Astrocyte of the spinal cord (primary cell): ENCODE data around the gene LRFN4.

ENCODE experiments used
- DNase-seq: peaks from one replicate; pipeline ENCODE4 v3.0.0; 2011; ENCODE audit warnings: low read depth, low spot score
- H3K4me3 ChIP-seq: 2 replicates; pipeline ENCODE4 v1.5.1; 2011; ENCODE audit warnings: low read depth, mild to moderate bottlenecking, low read length, moderate library complexity
- in situ Hi-C: cut with HindIII; loops from 2 replicates; pipeline ENCODE4 v1.10.0; 2017; ENCODE audit warnings: low sequenced_read_pairs
- TF ChIP-seq, protein P1 (sequence below): IDR thresholded peaks from 2 replicates; pipeline ENCODE4 v1.5.1; 2012; ENCODE audit warnings: low read depth, mild to moderate bottlenecking, low read length, inconsistent platforms

LRFN4 gene

DNA sequence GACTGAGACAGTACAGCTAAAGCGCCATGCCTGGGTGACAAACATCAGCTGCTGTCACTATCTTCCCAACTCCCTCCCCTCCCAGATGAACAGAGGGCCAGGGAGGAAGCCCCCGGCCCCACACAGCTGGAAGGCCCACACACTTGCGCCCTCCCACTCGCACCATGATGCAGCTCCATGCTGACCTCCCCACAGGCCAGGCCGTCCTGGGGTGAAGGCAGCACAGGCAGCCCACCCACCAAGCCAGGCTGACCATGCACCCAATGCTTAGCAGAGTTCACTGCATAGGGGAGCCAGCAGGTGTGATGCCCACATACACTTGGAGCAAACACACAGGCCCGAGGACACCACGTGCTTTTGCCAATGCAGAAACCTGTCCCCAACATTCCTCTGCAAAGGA is 22.1 kb downstream of the LRFN4 start:
- H3K4me3 ChIP-seq = no peak overlapping the region
- TF ChIP-seq, protein P1, sequence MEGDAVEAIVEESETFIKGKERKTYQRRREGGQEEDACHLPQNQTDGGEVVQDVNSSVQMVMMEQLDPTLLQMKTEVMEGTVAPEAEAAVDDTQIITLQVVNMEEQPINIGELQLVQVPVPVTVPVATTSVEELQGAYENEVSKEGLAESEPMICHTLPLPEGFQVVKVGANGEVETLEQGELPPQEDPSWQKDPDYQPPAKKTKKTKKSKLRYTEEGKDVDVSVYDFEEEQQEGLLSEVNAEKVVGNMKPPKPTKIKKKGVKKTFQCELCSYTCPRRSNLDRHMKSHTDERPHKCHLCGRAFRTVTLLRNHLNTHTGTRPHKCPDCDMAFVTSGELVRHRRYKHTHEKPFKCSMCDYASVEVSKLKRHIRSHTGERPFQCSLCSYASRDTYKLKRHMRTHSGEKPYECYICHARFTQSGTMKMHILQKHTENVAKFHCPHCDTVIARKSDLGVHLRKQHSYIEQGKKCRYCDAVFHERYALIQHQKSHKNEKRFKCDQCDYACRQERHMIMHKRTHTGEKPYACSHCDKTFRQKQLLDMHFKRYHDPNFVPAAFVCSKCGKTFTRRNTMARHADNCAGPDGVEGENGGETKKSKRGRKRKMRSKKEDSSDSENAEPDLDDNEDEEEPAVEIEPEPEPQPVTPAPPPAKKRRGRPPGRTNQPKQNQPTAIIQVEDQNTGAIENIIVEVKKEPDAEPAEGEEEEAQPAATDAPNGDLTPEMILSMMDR = no peak
- in situ Hi-C loops = no loop called here

DNA sequence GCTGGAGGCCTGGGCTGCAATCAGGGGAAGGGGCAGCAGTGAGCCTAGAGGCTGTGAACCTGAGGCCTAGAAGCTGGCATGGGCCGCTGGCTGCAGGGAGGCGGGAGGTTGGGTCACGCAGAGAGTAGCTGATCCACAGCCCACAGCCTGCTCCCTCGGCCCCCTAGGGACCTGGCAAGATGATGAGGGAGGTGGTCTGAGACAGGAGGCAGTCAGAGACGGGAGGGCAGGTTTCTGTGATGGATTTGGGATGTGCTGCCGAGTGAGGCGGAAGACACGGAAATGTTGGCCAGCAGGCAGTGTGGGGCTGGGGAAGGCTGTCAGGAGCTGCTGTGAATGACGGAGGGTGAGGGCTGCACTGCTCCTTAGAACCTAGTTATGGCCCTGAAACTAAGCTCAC is 22.7 kb downstream of the LRFN4 start:
- in situ Hi-C loops = no loop called here
- TF ChIP-seq, protein P1 = no peak
- no peak for DNase-seq
- H3K4me3 ChIP-seq = no peak overlapping the region

More for the DNA sequence above, 22.1 kb downstream of the LRFN4 start:
- DNase-seq = no peak

- in situ Hi-C loops = no loop called here
- no peak for DNase-seq
Observed at GRCh38 chr11:66879999-66880398, 23.1 kb downstream of the LRFN4 start.

GRCh38 chr11:66880496-66881450 is 23.9 kb downstream of the LRFN4 start:
- TF ChIP-seq, protein P1 = no peak
- no peak overlapping the region for H3K4me3 ChIP-seq
- DNase-seq = no peak
- in situ Hi-C loops = no loop called here

More at GRCh38 chr11:66879999-66880398, 23.1 kb downstream of the LRFN4 start:
- TF ChIP-seq, protein P1 = no peak
- no peak overlapping the region for H3K4me3 ChIP-seq

DNA sequence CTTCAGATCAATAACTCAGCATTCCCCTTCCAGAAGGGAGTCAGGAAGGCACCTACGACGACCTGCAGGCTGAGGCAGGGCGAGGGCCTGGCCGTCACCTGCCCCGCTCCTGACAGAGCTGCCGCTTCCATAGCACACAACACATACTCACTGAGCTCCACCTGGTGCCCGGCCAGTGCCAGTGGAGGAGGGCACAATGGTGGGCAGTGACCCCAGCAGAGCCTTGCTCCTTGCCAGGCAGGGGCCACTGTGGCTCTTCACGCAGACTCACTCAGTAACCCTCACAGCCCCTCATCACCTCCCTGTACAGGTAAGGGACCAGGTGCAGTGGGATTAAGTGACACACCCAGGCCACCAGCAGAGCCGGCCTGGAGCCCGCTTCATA is 24.6 kb downstream of the LRFN4 start:
- no peak for DNase-seq
- TF ChIP-seq, protein P1 = no peak
- no peak overlapping the region for H3K4me3 ChIP-seq
- in situ Hi-C loops = no loop called here

DNA sequence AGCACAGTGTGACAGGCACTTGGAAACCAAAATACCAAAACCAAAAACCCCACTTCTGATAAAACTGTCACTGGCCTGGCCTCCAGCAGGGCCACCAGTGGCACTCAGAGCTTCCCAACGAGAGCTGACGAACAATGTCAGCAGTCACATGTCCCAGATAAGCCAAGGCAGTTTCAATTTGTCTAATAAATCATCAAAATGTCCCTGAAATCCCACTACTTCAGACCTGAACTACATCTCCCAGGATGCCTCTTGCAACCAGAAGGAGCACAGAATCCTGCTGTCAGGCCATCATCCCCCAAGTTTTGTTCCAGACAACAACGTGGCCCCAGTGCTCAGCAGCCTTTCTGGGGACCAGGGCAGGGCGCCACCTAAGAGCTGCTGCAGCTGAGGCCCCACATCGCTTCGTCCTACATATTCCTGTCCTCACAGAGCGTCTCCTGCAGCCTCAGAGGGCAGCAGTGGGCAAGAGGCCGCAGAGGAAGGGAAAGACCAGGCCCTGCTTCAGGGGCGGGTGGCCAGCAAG is 25.1 kb downstream of the LRFN4 start:
- no peak for DNase-seq
- H3K4me3 ChIP-seq = no peak overlapping the region
- TF ChIP-seq, protein P1 = no peak
- in situ Hi-C loops = no loop called here
